K562 (cell line): ENCODE measurements around the gene RBBP4. TPM values are rescaled to one million over a fixed set of nuclear protein-coding genes. Genes with fewer than 3 reads are reported as not detected.
A peak's percentile ranks its signal among the peaks of the same experiment; 100 is the strongest.

Experiments
- ATAC-seq: fragments of 200-7000 bp; cut with Tn5 transposase; 3 replicates; pipeline ENCODE4 v1.9.1; 2020; ENCODE audit warnings: moderate library complexity
- BruUV-seq: library from RNA; stranded (reverse); fragments of 400-500 nt; replicated peaks from 2 replicates; lab custom pipeline; 2021; lab: Mats Ljungman, UMichigan
- CTCF ChIA-PET: fragments of 300-600 bp; formaldehyde crosslinking; extraction: SDS; loops from one replicate; lab custom pipeline; 2021; ENCODE audit warnings: low intra/inter-chr PET ratio; lab: Yijun Ruan, JAX
- POLR2A ChIA-PET: fragments of 300-600, 350-650 bp; sonication (Branson Sonifier 250); formaldehyde crosslinking; extraction: SDS; loops from one replicate; lab custom pipeline; 2021; ENCODE audit warnings: antibody characterized with exemption, inconsistent platforms; lab: Yijun Ruan, JAX
- DNase-seq, 4 experiments: peaks; one replicate each; pipeline versions ENCODE4 v3.0.0 to v3.0.0-alpha.2; 2011 to 2018; ENCODE audit warnings: low spot score in 3 of 4, mixed read lengths in 3 of 4; ENCODE audit errors: extremely low read depth in 1 of 4
- FAIRE-seq: peaks from 2 replicates; lab custom pipeline; 2011; peaks lifted over from hg19 to GRCh38; lab: Jason Lieb, UNC
- H2AFZ ChIP-seq: 2 replicates; pipeline ENCODE4 v1.6.0; 2011; ENCODE audit warnings: low read depth, low read length, control low read depth, inconsistent platforms
- H3K27ac ChIP-seq: fragments of 200-600 bp; 3 replicates; pipeline ENCODE4 v1.8.0; 2011; ENCODE audit warnings: low read depth, mild to moderate bottlenecking, control low read depth, inconsistent platforms, low read length, moderate library complexity, mixed read lengths; ENCODE audit errors: extremely low read depth
- H3K27me3 ChIP-seq, 2 experiments: fragments of 300-600 bp in 1 of 2; 2 replicates in 1 of 2; 3 replicates in 1 of 2; pipeline versions ENCODE4 v1.6.0 to v1.8.0; 2011; ENCODE audit warnings: inconsistent platforms in 2 of 2, low read length in 2 of 2, mild to moderate bottlenecking in 1 of 2, mixed read lengths in 1 of 2, moderate library complexity in 1 of 2; ENCODE audit not compliant: control insufficient read depth in 2 of 2, insufficient read depth in 2 of 2
- H3K36me3 ChIP-seq: fragments of 300-600 bp; 3 replicates; pipeline ENCODE4 v1.8.0; 2011; ENCODE audit warnings: mild to moderate bottlenecking, low read length, inconsistent platforms; ENCODE audit not compliant: control insufficient read depth, insufficient read depth
- H3K4me1 ChIP-seq, 2 experiments: fragments of 200-600 bp in 1 of 2; replicated peaks in 1 of 2; 2 replicates in 1 of 2; 3 replicates in 1 of 2; pipeline versions ENCODE4 v1.5.1 to v1.8.0; 2011; ENCODE audit warnings: inconsistent platforms in 2 of 2, low read length in 2 of 2, mild to moderate bottlenecking in 1 of 2, mixed read lengths in 1 of 2, moderate library complexity in 1 of 2; ENCODE audit not compliant: control insufficient read depth in 2 of 2, insufficient read depth in 2 of 2
- H3K4me2 ChIP-seq: 2 replicates; pipeline ENCODE4 v1.6.1; 2011; ENCODE audit warnings: low read length, control low read depth, inconsistent platforms, mixed read lengths; ENCODE audit not compliant: insufficient read depth
- H3K4me3 ChIP-seq: fragments of 200-600 bp; sonication (generic), shearing (Covaris generic); 2 replicates; pipeline ENCODE4 v1.5.1; 2016; ENCODE audit warnings: control low read depth, inconsistent platforms
- H3K79me2 ChIP-seq: fragments of 200-600 bp; 3 replicates; pipeline ENCODE4 v1.8.0; 2011; ENCODE audit warnings: low read length, inconsistent platforms; ENCODE audit not compliant: control insufficient read depth, insufficient read depth
- H3K9ac ChIP-seq, 2 experiments: 2 replicates each; pipeline versions ENCODE4 v1.6.0 to v1.6.1; 2011; ENCODE audit warnings: low read depth in 2 of 2, low read length in 2 of 2, control low read depth in 1 of 2, inconsistent platforms in 1 of 2, mild to moderate bottlenecking in 1 of 2, mixed read lengths in 1 of 2; ENCODE audit not compliant: insufficient read depth in 1 of 2
- H3K9me1 ChIP-seq: one replicate; pipeline ENCODE4 v1.6.0; 2011; ENCODE audit warnings: inconsistent platforms, mild to moderate bottlenecking, low read length, moderate library complexity; ENCODE audit not compliant: control insufficient read depth, insufficient read depth
- H3K9me3 ChIP-seq: replicated peaks from 2 replicates; pipeline ENCODE4 v1.5.1; 2011; ENCODE audit warnings: low read depth, low read length, inconsistent platforms; ENCODE audit not compliant: control insufficient read depth, insufficient read depth
- H4K20me1 ChIP-seq: replicated peaks from 2 replicates; pipeline ENCODE4 v1.6.1; 2011; ENCODE audit warnings: low read length, inconsistent platforms, mixed read lengths; ENCODE audit not compliant: control insufficient read depth, insufficient read depth
- C11orf30 ChIP-seq: fragments of 450-650 bp; IDR thresholded peaks from 2 replicates; pipeline ENCODE4 v1.6.1; 2016; ENCODE audit warnings: low read depth, mild to moderate bottlenecking
- CEBPZ ChIP-seq: fragments of 150-350 bp; IDR thresholded peaks from 2 replicates; pipeline ENCODE4 v1.6.1; 2014; ENCODE audit warnings: low read depth, mild to moderate bottlenecking, low read length, borderline replicate concordance
- HDGF ChIP-seq: fragments of 450-650 bp; IDR thresholded peaks from 2 replicates; pipeline ENCODE4 v1.6.1; 2016
- MECOM ChIP-seq: fragments of 250-450 bp; sonication (Bioruptor Pico); IDR thresholded peaks from 2 replicates; pipeline ENCODE4 v1.8.0; 2022; ENCODE audit warnings: inconsistent platforms
- NCOA1 ChIP-seq: fragments of 450-650 bp; IDR thresholded peaks from 2 replicates; pipeline ENCODE4 v1.6.1; 2016; ENCODE audit warnings: low read depth
- PHB ChIP-seq: fragments of 250-450 bp; sonication (Bioruptor Pico); IDR thresholded peaks from 2 replicates; pipeline ENCODE4 v1.5.0; 2021
- PHF20 ChIP-seq: fragments of 450-650 bp; IDR thresholded peaks from 2 replicates; pipeline ENCODE4 v1.6.1; 2018; ENCODE audit not compliant: partially characterized antibody
- RBM25 ChIP-seq: fragments of 200-400 bp; formaldehyde crosslinking; IDR thresholded peaks from 2 replicates; pipeline ENCODE4 v1.6.1; 2018; ENCODE audit warnings: low read length, low read depth, moderate library complexity; ENCODE audit not compliant: severe bottlenecking
- ZNF146 ChIP-seq: IDR thresholded peaks from one replicate; pipeline ENCODE4 v1.6.1; 2018; ENCODE audit warnings: missing compliant biosample characterization; ENCODE audit not compliant: unreplicated experiment
- ZNF277 ChIP-seq: fragments of 250-450 bp; sonication (Bioruptor Pico); IDR thresholded peaks from 2 replicates; pipeline ENCODE4 v1.8.0; 2022; ENCODE audit warnings: inconsistent platforms, mild to moderate bottlenecking, moderate library complexity, borderline replicate concordance
- WGBS: fragments of 100-300 bp; shearing (Covaris generic); methylation state at CpG from one replicate; pipeline ENCODE4 v1.1.6; 2016; ENCODE audit warnings: low coverage, mixed read lengths; ENCODE audit not compliant: insufficient coverage; ENCODE audit errors: missing lambda C conversion rate; 5-methylcytosine and 5-hydroxymethylcytosine counted together
- in situ Hi-C: fragments of 300-500 bp; cut with MboI; formaldehyde crosslinking; loops from 4 replicates; pipeline ENCODE4 v1.15.0; 2018; ENCODE audit warnings: inconsistent platforms, mixed read lengths
- intact Hi-C: fragments of 100-400 bp; cut with micrococcal nuclease; formaldehyde crosslinking; loops from 2 replicates; pipeline ENCODE4 v1.14.2; 2022
- polyA plus RNA-seq, 8 experiments: library from polyadenylated mRNA; depleted of rRNA in 4 of 8; stranded (reverse) in 5 of 8; unstranded in 3 of 8; fragments of >200 nt; fragmentation: Nextera tagmentation in 2 of 8; fragmentation: Illumina TruSeq in 1 of 8; extraction: Ambion mirVana in 2 of 8; extraction: Trizol in 1 of 8; gene quantifications; 2 replicates each; pipeline versions ENCODE4 v1.2.1 to v1.2.3, GENCODE V29; 2011 to 2014; ENCODE audit warnings: inconsistent platforms in 1 of 8, missing spikeins in 1 of 8
- total RNA-seq, 7 experiments: library from RNA; depleted of rRNA in 6 of 7; stranded (reverse); fragments of >200 nt in 6 of 7; fragmentation: Illumina TruSeq in 2 of 7; extraction: Trizol in 2 of 7; gene quantifications; 2 replicates each; pipeline versions ENCODE4 v1.2.1 to v1.2.3, GENCODE V29; 2011 to 2021; ENCODE audit warnings: low replicate concordance in 1 of 7
- TF ChIP-seq, protein P1 (sequence below): fragments of 250-450 bp; sonication (Bioruptor Pico); IDR thresholded peaks from 2 replicates; pipeline ENCODE4 v1.4.0; 2020; ENCODE audit warnings: mild to moderate bottlenecking

Gene RBBP4
- total and polyA plus RNA-seq, 9 of the 15 experiments (the other 6 are each of a cell fraction or from before 2014, with no cell fraction given): 185 to 409 (median 259) TPM

DNA sequence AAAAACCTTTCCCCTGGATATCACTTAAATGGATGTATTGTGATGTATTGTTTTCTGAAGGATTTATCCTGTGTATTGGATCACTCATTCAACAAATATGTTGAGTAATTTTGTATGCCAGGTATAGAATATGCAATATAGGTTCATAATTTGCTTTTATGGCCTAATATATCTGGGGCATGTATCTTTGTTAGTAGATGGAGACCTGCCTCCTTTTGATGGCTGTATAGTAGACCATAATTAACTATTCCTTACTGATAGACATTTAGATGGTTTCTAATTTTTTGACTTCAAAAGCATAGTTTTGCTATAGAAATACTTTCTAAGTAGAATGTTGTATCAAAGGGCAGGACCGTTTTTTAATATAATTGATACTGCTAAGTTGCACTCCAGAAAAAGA, 8.6 kb downstream of the RBBP4 start:
- Histone ChIP-seq H3K9me3 (no peaks in the 10 kb centered on the region), H2AFZ (no peak overlapping the region), H3K27ac (no peak overlapping the region), H3K4me3 (no peak overlapping the region), H3K36me3 (peaks cover 88% of the 10 kb centered on the region), H3K79me2 (peaks cover 52% of the 10 kb centered on the region), H3K27me3 (no peaks in the 10 kb centered on the region), H3K9ac (no peak overlapping the region), H3K4me2 (no peak overlapping the region), H3K4me1 (no peaks in the 10 kb centered on the region), H4K20me1 (no peaks in the 10 kb centered on the region), H3K9me1 (no peaks in the 10 kb centered on the region)
- no peak for ATAC-seq
- DNase-seq: no peak
- CTCF ChIA-PET: no interaction called here
- in situ Hi-C loops (no loop called here), intact Hi-C loops (no loop called here)
- no TSS peak for BruUV-seq
- 92% methylated on average over 1 of the region's 1 CpG for WGBS
- FAIRE-seq: no peak
- TF ChIP-seq RBM25: peak; percentile 18
- TF ChIP-seq ZNF146 (CRISPR knock-in tag): peak; percentile 63
- TF ChIP-seq NCOA1: no peak
- POLR2A ChIA-PET: interaction anchor here (2.3 kb wide), 1 partner anchor 8 kb away, joined by 9 read pairs; the partner anchor contains the start of genes RBBP4 and ZBTB8OS

DNA sequence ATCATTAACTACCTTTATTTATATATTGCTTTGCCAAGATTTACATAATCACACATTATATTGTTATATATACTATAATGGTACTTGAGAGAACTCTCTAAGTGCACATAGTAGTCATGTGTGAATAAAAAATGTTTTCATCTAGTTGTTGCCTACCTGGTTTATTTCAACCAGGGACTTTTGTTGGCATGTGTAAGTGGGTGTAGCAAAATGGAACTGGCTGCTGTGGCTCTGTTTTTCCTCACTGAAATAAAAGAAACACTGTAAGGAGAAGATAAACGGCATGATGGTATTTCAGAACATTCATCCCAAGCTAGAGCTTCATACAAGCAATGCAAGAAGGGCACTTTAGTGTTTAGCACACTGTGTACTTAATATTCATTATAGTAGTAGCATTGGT, 14.9 kb downstream of the RBBP4 start:
- H3K36me3 ChIP-seq: peaks cover 92% of the 10 kb centered on the region
- CTCF ChIA-PET: no interaction called here
- TF ChIP-seq ZNF277 (CRISPR knock-in tag) (no peak), C11orf30 (no peak), CEBPZ (no peak), PHB (CRISPR knock-in tag) (no peak), MECOM (CRISPR knock-in tag) (no peak), HDGF (no peak), PHF20 (no peak)
- TF ChIP-seq, protein P1, sequence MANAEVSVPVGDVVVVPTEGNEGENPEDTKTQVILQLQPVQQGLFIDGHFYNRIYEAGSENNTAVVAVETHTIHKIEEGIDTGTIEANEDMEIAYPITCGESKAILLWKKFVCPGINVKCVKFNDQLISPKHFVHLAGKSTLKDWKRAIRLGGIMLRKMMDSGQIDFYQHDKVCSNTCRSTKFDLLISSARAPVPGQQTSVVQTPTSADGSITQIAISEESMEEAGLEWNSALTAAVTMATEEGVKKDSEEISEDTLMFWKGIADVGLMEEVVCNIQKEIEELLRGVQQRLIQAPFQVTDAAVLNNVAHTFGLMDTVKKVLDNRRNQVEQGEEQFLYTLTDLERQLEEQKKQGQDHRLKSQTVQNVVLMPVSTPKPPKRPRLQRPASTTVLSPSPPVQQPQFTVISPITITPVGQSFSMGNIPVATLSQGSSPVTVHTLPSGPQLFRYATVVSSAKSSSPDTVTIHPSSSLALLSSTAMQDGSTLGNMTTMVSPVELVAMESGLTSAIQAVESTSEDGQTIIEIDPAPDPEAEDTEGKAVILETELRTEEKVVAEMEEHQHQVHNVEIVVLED (CRISPR knock-in tag): no peak

More for the DNA sequence above, 14.9 kb downstream of the RBBP4 start:
- H3K79me2 ChIP-seq: peaks cover 18% of the 10 kb centered on the region
- H3K4me2 ChIP-seq: no peak overlapping the region
- no peaks in the 10 kb centered on the region for H3K27me3 ChIP-seq
- WGBS: 79% methylated on average over 1 of the region's 1 CpG
- DNase-seq (no peak), ATAC-seq (no peak), FAIRE-seq (no peak)
- intact Hi-C loops: no loop called here
- H3K27ac ChIP-seq: no peak overlapping the region
- POLR2A ChIA-PET: interaction anchor here (0.7 to 1.0 kb wide), 2 partner anchors 8 to 26 kb away, joined by 3 read pairs; no protein-coding TSS in a partner anchor
- H3K9ac ChIP-seq: no peak overlapping the region
- H3K4me1 ChIP-seq: no peaks in the 10 kb centered on the region
- H2AFZ ChIP-seq: no peak overlapping the region
- in situ Hi-C loops: no loop called here
- no peaks in the 10 kb centered on the region for H4K20me1 ChIP-seq
- H3K9me1 ChIP-seq: no peaks in the 10 kb centered on the region
- BruUV-seq: no TSS peak
- H3K4me3 ChIP-seq: no peak overlapping the region
- no peaks in the 10 kb centered on the region for H3K9me3 ChIP-seq
